Measurements from ENCODE around the gene ZNF341.
A peak's percentile ranks its signal among the peaks of the same experiment; 100 is the strongest.

The ZNF341 gene

GRCh38 chr20:33710681-33711445, 20.9 kb upstream of the ZNF341 start:
- no peak for DNase-seq (ENCODE audit: extremely low spot score)
- CTCF ChIA-PET, result no interaction called here
- POLR2A ChIA-PET, result interaction anchor here (0.6 kb wide), 1 partner anchor 305 kb away, joined by 3 read pairs; no protein-coding TSS in a partner anchor
- TF ChIP-seq CTCF (IDR thresholded peaks at IDR 0.05; ENCODE audit: control extremely low read depth, extremely low read depth, low read depth, missing control alignments), result no peak

- ChIA-PET CTCF (no interaction called here), POLR2A (no interaction called here)
- TF ChIP-seq CTCF (IDR thresholded peaks at IDR 0.05; ENCODE audit: control extremely low read depth, extremely low read depth, low read depth, missing control alignments), result no peak
- DNase-seq (ENCODE audit: extremely low spot score), result no peak
Measured at GRCh38 chr20:33711446-33711738, 20.4 kb upstream of the ZNF341 start.

- POLR2A ChIA-PET, result no interaction called here
Measured at GRCh38 chr20:33713865-33714367, 17.9 kb upstream of the ZNF341 start.

GRCh38 chr20:33716498-33716897, 15.3 kb upstream of the ZNF341 start:
- TF ChIP-seq CTCF (IDR thresholded peaks at IDR 0.05; ENCODE audit: control extremely low read depth, extremely low read depth, low read depth, missing control alignments), result no peak
- ChIA-PET POLR2A (no interaction called here), CTCF (interaction anchor here (1.0 kb wide), 1 partner anchor 36 kb away, joined by 3 read pairs; no protein-coding TSS in a partner anchor)
- DNase-seq (ENCODE audit: extremely low spot score), result no peak

More at GRCh38 chr20:33713865-33714367, 17.9 kb upstream of the ZNF341 start:
- TF ChIP-seq CTCF (IDR thresholded peaks at IDR 0.05; ENCODE audit: control extremely low read depth, extremely low read depth, low read depth, missing control alignments), result no peak
- CTCF ChIA-PET, result interaction anchor here (1.3 kb wide), 1 partner anchor 10 kb away, joined by 3 read pairs; no protein-coding TSS in a partner anchor
- DNase-seq (ENCODE audit: extremely low spot score), result no peak

GRCh38 chr20:33719277-33719988, 12.4 kb upstream of the ZNF341 start:
- POLR2A ChIA-PET, result interaction anchor here (0.8 kb wide), 1 partner anchor 13 kb away, joined by 3 read pairs; no protein-coding TSS in a partner anchor
- CTCF ChIA-PET, result interaction anchor here (0.9 to 1.8 kb wide), 4 partner anchors 13 to 288 kb away, joined by 3 to 11 read pairs (median 4); partner anchors contain the start of gene ZNF341
- no peak for DNase-seq (ENCODE audit: extremely low spot score)
- TF ChIP-seq CTCF (IDR thresholded peaks at IDR 0.05; ENCODE audit: control extremely low read depth, extremely low read depth, low read depth, missing control alignments), result no peak

- POLR2A ChIA-PET, result interaction anchor here (0.8 kb wide), 1 partner anchor 12 kb away, joined by 3 read pairs; no protein-coding TSS in a partner anchor
- CTCF ChIA-PET, result interaction anchor here (0.9 to 1.8 kb wide), 5 partner anchors 12 to 289 kb away, joined by 3 to 11 read pairs (median 3); partner anchors contain the start of gene ZNF341
- no peak for TF ChIP-seq CTCF (IDR thresholded peaks at IDR 0.05; ENCODE audit: control extremely low read depth, extremely low read depth, low read depth, missing control alignments)
- peak; percentile 98 for DNase-seq (ENCODE audit: extremely low spot score)
Measured at GRCh38 chr20:33719989-33720709, 11.6 kb upstream of the ZNF341 start, which contains the start of gene PXMP4. TSS of gene PXMP4 (minus strand) at chr20:33720310. CDS start at chr20:33720207, 103 bp downstream.
